Endometrial microvascular endothelial cells (primary cell): ENCODE data around the gene SULT6B1. TPM values are rescaled to one million over a fixed set of nuclear protein-coding genes. Genes with fewer than 3 reads are reported as not detected.

ENCODE experiments used
- in situ Hi-C: cut with HindIII; loops from 2 replicates; pipeline ENCODE4 v1.10.0; 2017; ENCODE audit warnings: low sequenced_read_pairs, low pct_unique_long_range_greater_than_20kb; ENCODE audit errors: inconsistent ontology term
- total RNA-seq: library from RNA; depleted of rRNA; stranded (reverse); fragments of >200 nt; gene quantifications from one replicate; pipeline ENCODE4 v1.2.3, GENCODE V29; 2015; ENCODE audit errors: inconsistent ontology term

The SULT6B1 gene
- total RNA-seq, 1 donor from 2014 or later, result not detected

- in situ Hi-C loops, result no loop called here
These were observed 31.4 kb downstream of the SULT6B1 start, which contains the start of gene EIF2AK2 for GRCh38 chr2:37156857-37157714. Gene EIF2AK2 (minus strand): TSS chr2:37156980. CDS start chr2:37147806, 9,174 bp downstream.

- in situ Hi-C loops, result no loop called here
These were observed 32.2 kb downstream of the SULT6B1 start for GRCh38 chr2:37156071-37156856.

- in situ Hi-C loops, result no loop called here
These were observed 33.7 kb downstream of the SULT6B1 start for GRCh38 chr2:37154785-37155184.

GRCh38 chr2:37153224-37153623 is 35.2 kb downstream of the SULT6B1 start:
- in situ Hi-C loops, result no loop called here

GRCh38 chr2:37149626-37150322 is 38.7 kb downstream of the SULT6B1 start:
- in situ Hi-C loops, result no loop called here

- in situ Hi-C loops, result no loop called here
These were observed 40.1 kb downstream of the SULT6B1 start for GRCh38 chr2:37148325-37148724.

GRCh38 chr2:37146062-37146461 is 42.4 kb downstream of the SULT6B1 start:
- in situ Hi-C loops, result no loop called here

- in situ Hi-C loops, result no loop called here
These were observed 44.5 kb downstream of the SULT6B1 start for GRCh38 chr2:37143974-37144373.

GRCh38 chr2:37142546-37142945 is 45.9 kb downstream of the SULT6B1 start:
- in situ Hi-C loops, result no loop called here

GRCh38 chr2:37132914-37133313 is 55.6 kb downstream of the SULT6B1 start:
- in situ Hi-C loops, result no loop called here

GRCh38 chr2:37125416-37125815 is 63.1 kb downstream of the SULT6B1 start:
- in situ Hi-C loops, result no loop called here

- in situ Hi-C loops, result no loop called here
These were observed 69.3 kb downstream of the SULT6B1 start for GRCh38 chr2:37119157-37119556.

Other genes starting within 250 kb of the SULT6B1 start
- gene STRN, start 222.1 kb downstream of the SULT6B1 start, total RNA-seq, result 15.0 TPM
- 18.4 TPM for gene HEATR5B, start 104.3 kb downstream of the SULT6B1 start, total RNA-seq
- 8.5 TPM for gene GPATCH11, start 104.2 kb downstream of the SULT6B1 start, total RNA-seq
- gene EIF2AK2, start 31.7 kb downstream of the SULT6B1 start, total RNA-seq, result 24.8 TPM
- gene CEBPZOS, start 7.8 kb upstream of the SULT6B1 start, total RNA-seq, result 18.9 TPM
- 35.7 TPM for gene CEBPZ, start 42.9 kb upstream of the SULT6B1 start, total RNA-seq
- 11.2 TPM for gene NDUFAF7, start 43.0 kb upstream of the SULT6B1 start, total RNA-seq
- gene PRKD3, start 136.2 kb upstream of the SULT6B1 start, total RNA-seq, result 49.6 TPM
- gene QPCT, start 156.0 kb upstream of the SULT6B1 start, total RNA-seq, result 25.2 TPM